Measurements from ENCODE around the gene NHLH2.

The NHLH2 gene

DNA sequence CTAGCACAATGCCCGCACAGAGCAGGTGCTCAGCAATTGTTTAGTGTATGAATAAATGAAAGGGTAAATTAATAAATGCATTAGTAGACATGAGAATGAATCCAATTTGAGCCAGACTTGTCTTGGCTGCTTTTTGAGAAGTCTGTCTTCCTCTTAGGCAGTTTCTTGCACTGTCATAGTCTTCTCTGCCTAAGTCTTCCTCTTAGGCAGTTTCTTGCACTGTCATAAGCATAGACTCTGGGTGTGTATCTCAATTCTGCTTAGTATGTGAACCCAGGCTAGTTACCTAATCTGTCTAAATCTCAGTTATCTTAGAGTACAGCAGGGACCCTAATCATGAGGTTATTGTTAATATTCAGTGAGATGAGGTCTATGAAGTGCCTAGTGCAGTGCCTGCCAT, 27.2 kb downstream of the NHLH2 start:
- Histone ChIP-seq H3K79me2 (ENCODE audit: insufficient read depth, low read length) (no peaks in the 10 kb centered on the region), H3K27me3 (ENCODE audit: insufficient read depth, low read length, poor library complexity) (no peaks in the 10 kb centered on the region), H3K4me1 (ENCODE audit: insufficient read depth, low read length) (no peaks in the 10 kb centered on the region), H3K9me3 (ENCODE audit: insufficient read depth, low read length, severe bottlenecking) (no peaks in the 10 kb centered on the region), H3K9ac (ENCODE audit: low read depth, low read length) (no peak overlapping the region), H2AFZ (ENCODE audit: low read depth, low read length) (no peak overlapping the region), H3K36me3 (ENCODE audit: insufficient read depth, low read length) (no peaks in the 10 kb centered on the region), H3K4me2 (ENCODE audit: insufficient read depth, low read length) (no peak overlapping the region), H3K27ac (ENCODE audit: low read length) (no peak overlapping the region), H4K20me1 (ENCODE audit: insufficient read depth, low read length) (no peaks in the 10 kb centered on the region), H3K4me3 (ENCODE audit: low read depth in 1 of 2, low read length in 2 of 2) (no peak overlapping the region)
- TF ChIP-seq, protein P1, sequence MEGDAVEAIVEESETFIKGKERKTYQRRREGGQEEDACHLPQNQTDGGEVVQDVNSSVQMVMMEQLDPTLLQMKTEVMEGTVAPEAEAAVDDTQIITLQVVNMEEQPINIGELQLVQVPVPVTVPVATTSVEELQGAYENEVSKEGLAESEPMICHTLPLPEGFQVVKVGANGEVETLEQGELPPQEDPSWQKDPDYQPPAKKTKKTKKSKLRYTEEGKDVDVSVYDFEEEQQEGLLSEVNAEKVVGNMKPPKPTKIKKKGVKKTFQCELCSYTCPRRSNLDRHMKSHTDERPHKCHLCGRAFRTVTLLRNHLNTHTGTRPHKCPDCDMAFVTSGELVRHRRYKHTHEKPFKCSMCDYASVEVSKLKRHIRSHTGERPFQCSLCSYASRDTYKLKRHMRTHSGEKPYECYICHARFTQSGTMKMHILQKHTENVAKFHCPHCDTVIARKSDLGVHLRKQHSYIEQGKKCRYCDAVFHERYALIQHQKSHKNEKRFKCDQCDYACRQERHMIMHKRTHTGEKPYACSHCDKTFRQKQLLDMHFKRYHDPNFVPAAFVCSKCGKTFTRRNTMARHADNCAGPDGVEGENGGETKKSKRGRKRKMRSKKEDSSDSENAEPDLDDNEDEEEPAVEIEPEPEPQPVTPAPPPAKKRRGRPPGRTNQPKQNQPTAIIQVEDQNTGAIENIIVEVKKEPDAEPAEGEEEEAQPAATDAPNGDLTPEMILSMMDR (IDR thresholded peaks at IDR 0.05; ENCODE audit: borderline replicate concordance, extremely low read depth, low read length, poor library complexity, severe bottlenecking) = no peak
- TF ChIP-seq EZH2 (IDR thresholded peaks at IDR 0.05; ENCODE audit: borderline replicate concordance, low read depth, low read length, severe bottlenecking) = no peak
- ATAC-seq (ENCODE audit: insufficient read depth, low read depth) = no peak
- no peak for DNase-seq

DNA sequence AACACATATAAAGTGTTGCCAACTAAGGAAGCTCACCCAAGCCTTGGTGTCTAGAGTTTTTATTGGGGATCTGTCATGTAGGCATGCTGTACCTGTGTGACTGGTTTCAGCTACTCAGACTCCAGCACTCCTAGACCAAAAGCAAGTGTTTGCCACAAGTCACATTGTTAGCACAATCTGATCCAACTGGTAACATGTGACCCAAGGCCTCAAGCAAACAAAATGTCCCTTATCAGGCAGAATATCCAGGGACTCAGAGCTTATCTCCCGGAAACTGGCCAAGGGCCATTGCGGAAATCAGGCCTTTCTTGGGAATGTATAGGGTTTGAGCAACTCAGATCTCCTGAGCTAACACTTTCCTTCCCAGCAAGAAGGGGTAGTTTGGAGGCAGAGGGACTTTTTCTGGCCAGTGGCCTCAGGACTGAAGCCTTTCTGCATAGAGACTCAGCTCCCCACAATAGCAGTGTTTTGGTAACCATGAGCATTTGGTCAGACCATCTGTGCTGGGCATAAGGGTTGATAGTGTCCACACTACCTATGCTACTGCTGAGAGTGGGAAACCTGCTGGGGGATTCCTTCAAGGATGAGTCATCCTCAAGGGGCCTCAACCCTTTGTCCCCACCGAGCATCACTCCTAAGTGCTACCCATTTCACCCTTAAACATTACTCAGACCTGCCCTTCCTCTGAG, 29.6 kb downstream of the NHLH2 start:
- H3K79me2 ChIP-seq (ENCODE audit: insufficient read depth, low read length) = no peaks in the 10 kb centered on the region
- no peak overlapping the region for H3K4me3 ChIP-seq (ENCODE audit: low read depth in 1 of 2, low read length in 2 of 2)
- H3K4me2 ChIP-seq (ENCODE audit: insufficient read depth, low read length) = no peak overlapping the region
- H3K9ac ChIP-seq (ENCODE audit: low read depth, low read length) = no peak overlapping the region
- no peak for DNase-seq
- no peak for TF ChIP-seq EZH2 (IDR thresholded peaks at IDR 0.05; ENCODE audit: borderline replicate concordance, low read depth, low read length, severe bottlenecking)
- TF ChIP-seq, protein P1 (IDR thresholded peaks at IDR 0.05; ENCODE audit: borderline replicate concordance, extremely low read depth, low read length, poor library complexity, severe bottlenecking) = no peak
- no peak overlapping the region for H3K27ac ChIP-seq (ENCODE audit: low read length)
- H3K9me3 ChIP-seq (ENCODE audit: insufficient read depth, low read length, severe bottlenecking) = no peaks in the 10 kb centered on the region
- H3K36me3 ChIP-seq (ENCODE audit: insufficient read depth, low read length) = no peaks in the 10 kb centered on the region
- ATAC-seq (ENCODE audit: insufficient read depth, low read depth) = no peak
- H3K27me3 ChIP-seq (ENCODE audit: insufficient read depth, low read length, poor library complexity) = no peaks in the 10 kb centered on the region
- H3K4me1 ChIP-seq (ENCODE audit: insufficient read depth, low read length) = no peaks in the 10 kb centered on the region
- H4K20me1 ChIP-seq (ENCODE audit: insufficient read depth, low read length) = no peaks in the 10 kb centered on the region
- H2AFZ ChIP-seq (ENCODE audit: low read depth, low read length) = no peak overlapping the region

DNA sequence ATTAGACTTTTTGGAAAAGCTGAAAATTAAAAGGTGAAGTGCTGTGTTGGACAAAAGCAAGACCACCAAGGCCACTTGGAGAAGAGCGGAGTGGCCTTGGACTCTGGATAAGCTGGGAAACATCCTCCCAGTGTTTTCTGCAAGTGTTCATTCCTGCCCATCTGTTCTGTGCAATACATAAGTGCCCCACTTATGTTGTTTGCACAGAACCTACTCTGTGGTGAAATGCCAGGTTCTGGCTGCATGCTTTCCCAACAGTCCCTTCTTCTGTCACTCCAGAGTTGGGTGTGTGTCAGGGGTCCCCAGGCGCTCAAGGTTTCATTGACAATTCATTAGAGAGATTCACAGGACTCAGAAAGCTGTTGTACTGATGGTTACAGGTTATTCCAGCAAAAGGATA, 30.3 kb downstream of the NHLH2 start:
- no peak overlapping the region for H3K4me2 ChIP-seq (ENCODE audit: insufficient read depth, low read length)
- no peaks in the 10 kb centered on the region for H3K9me3 ChIP-seq (ENCODE audit: insufficient read depth, low read length, severe bottlenecking)
- H4K20me1 ChIP-seq (ENCODE audit: insufficient read depth, low read length) = no peaks in the 10 kb centered on the region
- no peak for ATAC-seq (ENCODE audit: insufficient read depth, low read depth)
- H3K27me3 ChIP-seq (ENCODE audit: insufficient read depth, low read length, poor library complexity) = no peaks in the 10 kb centered on the region
- no peak overlapping the region for H3K4me3 ChIP-seq (ENCODE audit: low read depth in 1 of 2, low read length in 2 of 2)
- TF ChIP-seq, protein P1 (IDR thresholded peaks at IDR 0.05; ENCODE audit: borderline replicate concordance, extremely low read depth, low read length, poor library complexity, severe bottlenecking) = no peak
- no peak for TF ChIP-seq EZH2 (IDR thresholded peaks at IDR 0.05; ENCODE audit: borderline replicate concordance, low read depth, low read length, severe bottlenecking)
- no peak overlapping the region for H3K27ac ChIP-seq (ENCODE audit: low read length)
- H3K36me3 ChIP-seq (ENCODE audit: insufficient read depth, low read length) = no peaks in the 10 kb centered on the region
- no peak for DNase-seq
- H3K4me1 ChIP-seq (ENCODE audit: insufficient read depth, low read length) = no peaks in the 10 kb centered on the region
- no peak overlapping the region for H3K9ac ChIP-seq (ENCODE audit: low read depth, low read length)
- H2AFZ ChIP-seq (ENCODE audit: low read depth, low read length) = no peak overlapping the region
- no peaks in the 10 kb centered on the region for H3K79me2 ChIP-seq (ENCODE audit: insufficient read depth, low read length)
